GM19452 (cell line): ENCODE measurements around the gene LTBR.

ENCODE experiments used
- ATAC-seq: cut with Tn5 transposase; IDR thresholded peaks from one replicate; pipeline ENCODE4 v1.9.1; 2021; ENCODE audit not compliant: unreplicated experiment

The LTBR gene

DNA sequence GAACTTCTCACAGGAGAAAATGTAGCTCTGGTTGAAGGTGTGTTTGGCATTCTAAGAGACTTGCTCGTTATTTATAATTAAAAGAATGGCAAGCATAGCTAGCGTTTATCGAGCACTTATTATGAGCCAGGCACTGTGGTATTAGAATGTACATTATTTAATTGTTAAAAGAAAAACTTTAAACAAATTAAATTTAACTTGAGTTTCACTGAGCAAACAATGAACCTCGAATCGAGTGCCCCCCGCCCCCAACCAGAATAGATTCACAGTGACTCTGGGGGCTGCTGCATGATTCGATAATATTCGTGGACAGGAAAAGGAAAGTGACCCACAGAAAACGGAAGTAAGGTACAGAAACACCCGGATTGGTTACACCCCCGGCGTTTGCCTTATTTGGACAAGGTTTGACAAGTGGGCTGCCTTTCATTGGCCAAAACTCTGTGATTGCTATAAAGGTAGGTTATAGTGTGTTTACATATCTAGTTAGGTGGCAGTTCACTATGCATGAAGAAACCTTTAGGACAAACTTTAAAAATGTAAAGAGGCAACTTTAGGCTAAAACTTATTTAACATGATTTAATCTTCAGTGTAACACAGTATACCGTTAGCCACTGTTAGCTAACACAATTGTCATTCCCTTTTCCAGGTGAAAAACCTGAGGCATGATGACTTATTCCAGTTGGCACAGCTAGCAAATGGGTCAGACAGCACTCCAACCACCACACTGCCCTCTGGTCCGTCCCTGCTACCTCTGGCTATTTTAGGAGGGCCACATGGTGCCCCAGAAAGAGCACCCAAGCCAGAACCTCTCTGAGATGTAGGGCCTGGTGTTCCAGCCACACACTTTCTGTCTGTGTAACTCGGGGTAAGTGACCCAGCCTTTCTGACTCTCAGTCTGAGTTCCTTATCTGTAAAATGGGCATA lies 15.7 kb upstream of the LTBR start:
- no peak for ATAC-seq

DNA sequence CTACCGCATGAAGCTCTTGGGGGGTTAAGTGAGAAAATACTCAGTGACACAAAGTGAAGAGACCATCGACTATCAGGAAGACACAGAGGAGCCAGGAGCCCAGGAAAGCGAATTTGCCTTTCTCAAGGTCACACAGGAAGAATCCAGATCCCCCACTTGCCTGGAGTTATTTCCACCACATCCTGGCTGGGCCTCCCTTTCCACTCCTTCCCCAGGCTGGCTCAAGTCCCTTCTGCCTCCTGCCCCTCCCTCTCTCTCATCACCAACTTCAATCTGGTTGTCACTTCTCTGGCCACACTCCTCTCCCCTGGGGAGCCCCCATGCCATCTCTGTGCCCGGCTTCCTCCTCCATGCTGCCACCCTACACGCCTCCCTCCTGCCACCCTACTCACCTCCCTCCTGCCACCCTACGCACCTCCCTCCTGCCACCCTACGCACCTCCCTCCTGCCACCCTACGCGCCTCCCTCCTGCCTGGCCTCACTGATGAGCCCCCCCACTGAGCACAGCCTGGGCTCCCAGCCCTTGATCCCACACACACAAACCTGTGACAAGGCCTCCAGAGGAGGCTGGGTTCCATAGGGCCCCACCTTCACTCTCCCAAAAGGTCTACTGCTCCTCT lies 14.9 kb upstream of the LTBR start:
- no peak for ATAC-seq

DNA sequence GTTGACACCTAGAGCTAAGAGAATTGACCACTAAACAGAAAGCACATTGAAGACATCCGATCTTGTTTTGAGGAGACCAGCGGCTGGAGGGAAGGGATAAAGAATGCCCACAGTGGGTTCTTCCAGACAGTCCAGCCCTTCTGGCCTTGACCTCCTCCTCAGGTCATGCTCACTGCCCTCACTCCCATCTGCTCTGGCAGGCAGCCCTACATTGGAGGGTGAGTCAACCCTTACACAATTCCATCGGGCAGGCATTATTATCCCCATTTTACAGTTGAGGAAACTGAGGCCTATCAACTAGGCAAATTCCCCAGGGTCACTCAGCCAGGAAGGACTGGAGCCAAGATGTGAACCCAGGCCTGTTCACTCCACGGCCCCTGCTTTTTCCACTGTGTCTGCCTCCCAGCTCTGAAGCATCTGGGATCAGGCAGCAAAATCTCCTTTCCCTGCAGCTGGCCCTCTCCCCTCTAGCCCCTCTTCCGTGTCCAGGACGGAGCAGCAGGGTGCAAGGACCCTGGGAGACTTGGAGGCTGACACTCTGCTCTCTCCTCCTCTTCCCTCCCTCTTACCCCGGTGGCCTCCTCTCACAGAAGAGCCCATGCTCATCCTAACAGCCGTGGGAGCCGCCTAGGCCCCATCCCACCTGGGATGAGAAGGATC lies 13.9 kb upstream of the LTBR start:
- no peak for ATAC-seq

DNA sequence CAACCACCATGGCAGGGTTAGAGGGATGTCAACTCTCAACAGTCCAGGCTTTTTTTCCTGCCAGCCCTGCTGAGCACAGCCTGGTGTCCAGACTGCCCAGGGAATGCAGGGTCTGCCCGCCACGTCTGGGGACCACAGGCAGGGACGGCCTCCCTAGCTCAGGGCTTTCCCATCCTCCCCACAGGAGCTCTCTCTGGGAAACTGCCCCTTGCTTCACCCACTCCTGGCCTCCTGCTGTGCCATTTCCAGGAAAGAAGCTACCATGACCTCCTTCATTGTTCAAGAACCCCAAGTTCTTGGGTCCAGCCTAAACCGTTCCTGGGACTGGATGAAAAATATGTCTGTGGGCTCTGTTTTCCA lies 13.4 kb upstream of the LTBR start:
- no peak for ATAC-seq

DNA sequence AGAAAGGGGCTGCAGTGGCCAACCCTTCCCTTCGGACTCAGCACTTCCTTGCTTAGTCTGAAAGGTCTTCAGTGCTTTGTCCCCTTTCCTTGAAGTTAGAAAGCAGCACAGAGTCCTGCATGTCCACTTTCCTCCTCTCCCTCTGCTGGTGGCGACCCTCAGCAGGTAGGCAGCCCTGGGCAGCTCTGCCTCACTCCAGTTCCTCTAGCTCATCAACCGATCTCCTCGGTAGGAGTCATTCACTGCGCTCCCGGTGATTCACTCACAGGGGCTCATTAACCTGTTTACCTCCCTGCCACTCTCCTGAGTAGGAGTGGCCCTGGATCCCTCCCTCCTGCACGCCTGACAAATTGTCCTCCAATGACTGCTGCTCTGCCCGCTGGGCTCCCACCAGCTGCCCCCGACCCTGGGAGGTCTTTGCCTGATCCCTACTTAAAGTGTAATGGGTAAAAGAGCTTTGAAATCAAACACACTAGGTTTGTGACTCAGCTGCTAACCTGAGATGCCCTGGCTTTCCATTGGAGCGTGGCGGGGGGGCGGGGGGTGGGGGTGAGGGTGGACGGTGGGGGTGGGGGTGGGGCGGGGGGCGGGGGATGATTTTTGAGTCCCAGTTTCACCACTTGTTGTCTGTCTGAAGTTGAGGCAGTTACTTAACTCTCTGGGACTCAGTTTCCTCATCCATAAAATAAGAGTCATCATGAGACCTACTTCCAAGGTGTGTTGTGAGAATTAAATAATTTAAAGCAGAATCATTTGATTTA lies 12.8 kb upstream of the LTBR start:
- ATAC-seq, result no peak

DNA sequence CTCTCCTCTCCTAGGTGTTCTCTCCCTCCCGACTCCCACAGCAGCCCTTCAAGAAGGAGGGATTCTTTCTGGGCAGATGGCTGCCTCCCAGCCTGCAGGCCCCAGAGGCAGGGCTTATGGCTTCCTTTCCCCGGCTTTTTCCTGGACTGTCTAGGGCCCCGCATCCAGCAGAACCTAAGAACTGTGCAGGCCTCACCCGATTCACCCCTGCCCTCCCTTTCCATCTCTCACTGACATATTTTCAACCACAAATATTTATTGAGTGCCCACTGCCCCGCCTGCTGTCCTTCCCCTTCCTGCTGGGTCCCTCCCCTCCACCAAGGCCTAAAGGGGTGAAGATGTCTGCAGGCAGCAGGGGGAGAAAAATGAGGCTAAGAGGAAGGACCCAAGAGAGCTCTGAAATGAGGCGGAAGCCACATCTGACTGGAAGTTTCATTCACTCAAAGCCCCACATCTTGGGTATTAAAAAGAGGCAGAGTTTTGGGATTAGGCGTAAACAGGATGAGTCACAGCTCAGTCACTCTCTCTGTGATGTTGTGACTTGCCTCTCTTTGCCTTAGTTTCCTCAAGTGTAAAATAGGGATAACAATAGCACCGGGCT lies 11.5 kb upstream of the LTBR start:
- ATAC-seq, result no peak

DNA sequence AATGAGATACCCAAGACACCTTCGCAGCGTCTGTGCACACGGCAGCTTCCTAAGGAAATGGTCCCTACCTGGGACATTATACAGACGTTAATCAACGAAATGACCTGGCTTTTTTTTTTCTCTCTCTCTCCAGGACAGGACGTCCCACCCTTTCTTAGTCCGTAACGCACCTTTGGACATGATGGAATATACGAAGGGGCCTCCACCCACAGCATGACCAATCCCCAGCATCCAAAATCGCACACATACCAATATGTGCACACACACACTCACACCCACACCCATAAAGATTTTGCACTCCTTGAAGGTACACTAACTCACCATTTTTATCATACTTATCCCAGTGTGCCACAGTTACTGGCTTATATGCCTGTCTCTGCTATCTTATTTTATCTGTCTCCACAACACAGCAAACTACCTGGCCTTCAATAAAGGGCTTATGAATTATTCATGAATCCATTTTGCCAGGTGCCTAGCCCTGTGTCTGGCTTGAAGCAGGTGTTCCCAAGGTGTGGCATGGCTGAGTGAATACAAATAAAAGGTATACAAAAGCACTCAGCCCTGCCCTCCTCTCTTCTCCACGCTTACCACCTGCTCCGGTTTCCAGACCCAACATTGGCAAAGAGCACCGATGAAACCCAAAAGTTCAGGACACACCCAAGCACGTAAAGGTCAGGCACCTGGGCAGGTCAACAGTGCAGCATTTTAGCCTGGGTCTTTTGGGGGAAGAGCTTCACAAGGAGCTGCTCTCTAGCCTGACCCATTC lies 10.8 kb upstream of the LTBR start:
- no peak for ATAC-seq

DNA sequence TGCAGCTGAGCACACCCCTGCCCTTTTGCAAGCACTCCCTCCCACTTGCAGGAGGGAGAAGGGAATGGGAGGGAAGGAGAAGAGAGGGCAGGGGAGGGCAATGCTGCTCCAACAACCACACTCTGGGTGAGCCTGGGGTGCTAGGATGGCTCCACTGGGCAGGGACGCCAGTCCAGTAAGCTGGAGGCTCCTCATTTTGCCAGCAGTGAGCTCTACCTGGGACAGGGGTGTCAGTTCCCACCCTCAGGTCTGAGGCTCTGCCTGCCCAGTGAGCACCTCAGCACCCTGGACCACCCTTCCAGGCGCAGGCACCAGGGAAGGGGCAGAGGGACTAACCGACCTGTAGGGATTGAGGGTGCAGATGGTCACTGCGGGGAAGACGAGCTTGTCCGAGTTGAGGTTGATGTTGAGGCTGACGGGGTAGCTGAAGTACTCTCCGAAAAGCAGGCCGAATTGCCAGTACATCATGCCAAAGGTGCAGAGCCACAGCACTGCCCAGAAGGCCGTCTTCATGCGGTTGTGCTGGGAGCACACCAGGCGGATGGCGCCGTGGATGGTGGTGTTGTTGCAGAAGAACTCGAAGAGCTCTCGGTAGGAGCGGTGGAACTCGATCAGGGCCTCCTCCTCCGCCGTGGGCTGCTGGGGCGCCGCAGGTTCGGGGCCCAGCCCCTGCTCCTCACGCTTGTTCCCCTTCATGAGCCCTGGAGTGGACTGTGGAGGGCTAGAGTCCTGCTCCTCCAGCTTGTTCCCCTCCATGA lies 9.8 kb upstream of the LTBR start:
- no peak for ATAC-seq

DNA sequence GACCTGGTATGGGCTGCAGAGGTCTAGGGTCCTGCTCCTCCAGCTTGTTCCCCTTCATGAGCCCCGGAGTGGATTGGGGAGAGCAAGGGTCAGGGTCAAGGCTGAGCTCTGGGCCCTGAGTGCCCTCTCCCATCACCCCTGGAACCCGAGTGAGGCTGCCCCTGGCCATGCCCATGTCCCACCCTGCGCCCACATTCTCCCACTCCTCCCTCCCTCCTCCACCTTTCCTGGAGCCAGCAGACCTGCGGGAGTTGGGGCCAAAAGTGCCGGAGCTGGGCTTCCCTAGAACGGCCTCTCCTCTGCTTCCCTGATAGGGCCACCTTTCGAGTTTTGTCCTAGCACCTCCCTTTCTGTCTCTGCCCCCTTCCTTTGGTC lies 9.2 kb upstream of the LTBR start:
- no peak for ATAC-seq

DNA sequence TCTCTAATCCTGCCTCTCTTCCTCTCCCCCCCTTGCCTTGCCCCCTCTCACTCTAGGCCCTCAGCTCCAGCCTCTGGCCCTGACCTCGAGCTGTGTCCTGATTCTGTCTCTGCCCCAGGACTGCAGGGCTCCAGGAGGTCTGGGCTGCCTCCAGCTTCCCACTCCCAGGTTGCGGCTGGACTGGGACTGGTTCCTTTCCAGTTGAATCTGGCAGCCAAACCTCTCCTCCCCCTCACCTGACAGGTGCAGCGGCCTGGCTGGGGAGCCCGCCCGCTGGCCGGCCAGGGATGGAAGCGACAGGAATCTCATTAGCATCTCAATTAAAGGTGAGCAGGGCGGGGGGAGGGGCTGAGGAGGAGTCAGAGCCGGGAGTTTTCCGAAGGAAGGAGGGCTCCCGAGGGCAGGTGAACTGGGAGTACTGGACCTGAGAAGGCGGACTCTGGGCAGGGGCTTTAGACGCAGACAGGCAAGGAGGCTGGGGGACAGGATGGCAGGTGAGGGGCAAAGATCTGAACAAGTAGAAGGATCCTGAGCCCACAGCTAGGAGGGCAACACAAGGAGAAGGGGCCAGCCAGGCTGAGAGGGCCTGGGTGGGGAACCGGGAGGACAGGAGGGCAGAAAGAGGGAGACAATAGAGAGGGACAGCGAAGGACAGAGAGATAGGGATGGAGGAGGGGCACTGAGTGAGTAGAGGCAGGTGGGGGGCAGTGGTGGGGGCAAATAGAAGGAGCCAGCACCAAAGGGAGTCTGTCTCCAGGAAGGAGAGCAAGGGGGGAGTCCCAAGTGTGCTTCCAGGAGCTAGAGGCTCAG lies 8.5 kb upstream of the LTBR start, which contains the start of gene SCNN1A:
Gene SCNN1A (minus strand): TSS at position 295 of the 810 bp plus-strand sequence. CDS start 780 bp downstream, outside the sequence.
- ATAC-seq, result no peak

DNA sequence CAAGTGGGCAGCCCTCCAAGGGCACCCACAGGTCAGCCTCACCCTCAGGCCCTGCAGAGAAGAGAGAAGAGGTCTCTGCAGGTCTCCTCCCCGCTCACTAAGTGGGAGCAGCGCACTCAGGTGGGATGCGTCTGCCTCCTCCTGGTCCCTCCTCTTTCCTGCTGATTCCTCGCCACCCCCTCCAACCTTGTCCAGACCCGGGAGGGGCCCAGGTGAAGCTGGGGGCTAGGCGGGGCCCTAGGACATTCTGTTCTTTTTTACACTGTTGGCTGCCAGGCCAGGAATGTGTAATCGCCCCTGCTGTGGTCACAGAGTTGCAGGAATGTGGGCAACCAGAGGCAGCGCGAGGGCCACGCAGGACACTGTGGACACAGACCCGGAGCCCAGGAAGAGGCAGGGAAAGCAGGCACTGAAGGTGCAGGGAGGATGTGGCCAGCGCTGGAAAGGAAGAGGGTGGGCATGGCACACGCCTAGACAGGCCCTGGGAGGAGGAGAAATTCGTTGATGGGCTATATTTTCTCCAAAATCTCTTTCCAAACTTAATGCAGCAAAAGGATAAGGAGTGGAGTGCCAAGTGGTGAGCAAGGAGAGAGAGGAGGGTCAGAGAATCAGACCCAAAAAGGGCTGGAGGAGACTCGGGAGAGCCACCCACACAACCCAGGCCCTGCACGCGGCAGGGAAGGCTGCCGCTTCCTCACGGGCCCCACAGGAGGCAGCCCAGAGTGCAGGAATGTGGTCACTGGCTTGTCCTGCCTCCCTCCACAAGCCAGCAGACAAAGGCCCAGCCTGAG lies 7.7 kb upstream of the LTBR start:
- ATAC-seq, result no peak

DNA sequence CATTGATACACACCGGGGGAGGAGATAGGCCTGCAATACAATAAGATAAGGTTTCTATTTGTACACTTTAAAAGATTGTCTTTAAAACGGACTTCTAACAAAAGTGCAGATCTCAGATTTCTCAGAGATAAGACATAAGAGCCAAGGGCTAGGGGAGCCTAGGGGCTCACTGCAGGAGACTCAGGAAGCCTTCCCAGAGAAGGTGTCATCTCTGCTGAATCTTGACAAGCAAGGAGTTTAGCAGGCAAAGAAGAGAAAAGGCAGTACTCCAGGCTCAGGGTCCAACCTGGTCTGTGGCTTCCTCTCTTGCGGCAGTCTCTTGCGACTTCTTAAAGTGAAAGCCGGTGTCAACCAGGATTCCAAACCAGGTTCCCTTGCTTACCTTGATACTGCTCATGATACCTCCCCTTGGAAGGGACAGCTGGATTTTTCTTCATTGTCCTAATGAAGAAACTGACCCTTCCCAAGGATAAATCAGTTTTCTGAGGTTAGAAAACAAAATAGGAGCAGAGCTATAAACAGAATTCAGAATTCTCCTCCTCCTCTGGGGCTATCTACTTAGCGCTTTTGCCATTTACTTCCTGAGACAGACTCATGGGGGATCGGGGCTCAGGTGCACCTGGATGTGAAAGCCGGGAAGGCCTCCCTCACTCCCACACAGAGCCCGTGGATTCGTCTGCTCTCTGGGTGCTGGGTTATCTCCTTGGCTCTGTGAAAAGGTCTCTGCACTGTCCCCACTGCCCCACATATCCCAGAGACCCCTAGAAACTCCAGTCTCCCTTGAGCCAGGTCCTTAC lies 6.9 kb upstream of the LTBR start:
- ATAC-seq, result no peak

DNA sequence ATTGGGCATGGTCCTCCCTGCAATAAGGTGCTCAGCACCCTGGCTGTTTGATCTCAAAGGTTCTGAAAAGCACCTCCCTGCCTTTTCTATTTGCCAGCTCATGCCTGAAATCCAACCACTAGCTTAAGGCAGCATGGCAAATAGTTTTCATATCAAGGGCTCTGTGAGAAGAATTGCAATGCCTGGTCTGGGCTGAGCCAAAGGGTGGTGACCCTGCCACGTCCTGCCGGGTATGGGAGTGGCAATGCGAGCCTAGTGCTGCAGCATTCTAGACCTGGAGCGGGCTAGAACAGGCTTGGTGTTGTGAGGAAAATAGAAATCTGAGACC lies 6.3 kb upstream of the LTBR start:
- no peak for ATAC-seq

DNA sequence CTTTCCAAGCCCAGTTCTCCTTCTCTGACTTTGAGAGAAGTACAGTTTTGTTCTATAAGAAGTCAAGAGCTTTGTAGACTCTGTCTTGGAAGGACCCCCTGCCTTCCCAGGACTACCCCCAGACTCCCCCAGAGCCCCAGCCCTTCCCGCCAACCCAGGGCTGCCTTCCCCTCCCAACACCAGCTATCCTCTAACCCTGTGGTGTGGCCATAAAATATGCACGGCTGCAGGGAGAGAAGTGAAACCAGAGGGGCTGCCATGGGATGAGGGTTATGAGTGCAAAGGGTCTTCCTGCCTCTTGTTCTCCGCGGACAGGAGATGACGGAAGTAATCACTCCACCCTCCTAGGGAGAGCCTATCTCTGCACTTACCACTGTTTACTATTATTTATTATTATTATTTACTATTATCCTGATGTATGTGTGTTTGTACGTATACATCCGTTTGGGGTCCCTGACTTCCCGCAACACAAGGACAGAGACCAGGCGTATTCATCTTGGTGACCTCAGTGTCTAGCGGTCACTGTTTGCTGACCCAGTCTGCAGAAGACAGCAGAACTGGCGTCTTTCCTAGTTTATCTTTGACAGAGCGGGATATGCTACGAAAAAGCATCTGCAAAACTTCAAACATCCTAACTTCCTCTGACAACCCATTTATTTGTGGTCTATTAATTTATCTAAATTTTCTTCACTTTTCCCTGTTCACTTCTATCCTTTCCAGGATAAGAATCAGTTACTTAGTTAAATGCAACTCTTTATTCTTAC lies 5.1 kb upstream of the LTBR start:
- no peak for ATAC-seq

DNA sequence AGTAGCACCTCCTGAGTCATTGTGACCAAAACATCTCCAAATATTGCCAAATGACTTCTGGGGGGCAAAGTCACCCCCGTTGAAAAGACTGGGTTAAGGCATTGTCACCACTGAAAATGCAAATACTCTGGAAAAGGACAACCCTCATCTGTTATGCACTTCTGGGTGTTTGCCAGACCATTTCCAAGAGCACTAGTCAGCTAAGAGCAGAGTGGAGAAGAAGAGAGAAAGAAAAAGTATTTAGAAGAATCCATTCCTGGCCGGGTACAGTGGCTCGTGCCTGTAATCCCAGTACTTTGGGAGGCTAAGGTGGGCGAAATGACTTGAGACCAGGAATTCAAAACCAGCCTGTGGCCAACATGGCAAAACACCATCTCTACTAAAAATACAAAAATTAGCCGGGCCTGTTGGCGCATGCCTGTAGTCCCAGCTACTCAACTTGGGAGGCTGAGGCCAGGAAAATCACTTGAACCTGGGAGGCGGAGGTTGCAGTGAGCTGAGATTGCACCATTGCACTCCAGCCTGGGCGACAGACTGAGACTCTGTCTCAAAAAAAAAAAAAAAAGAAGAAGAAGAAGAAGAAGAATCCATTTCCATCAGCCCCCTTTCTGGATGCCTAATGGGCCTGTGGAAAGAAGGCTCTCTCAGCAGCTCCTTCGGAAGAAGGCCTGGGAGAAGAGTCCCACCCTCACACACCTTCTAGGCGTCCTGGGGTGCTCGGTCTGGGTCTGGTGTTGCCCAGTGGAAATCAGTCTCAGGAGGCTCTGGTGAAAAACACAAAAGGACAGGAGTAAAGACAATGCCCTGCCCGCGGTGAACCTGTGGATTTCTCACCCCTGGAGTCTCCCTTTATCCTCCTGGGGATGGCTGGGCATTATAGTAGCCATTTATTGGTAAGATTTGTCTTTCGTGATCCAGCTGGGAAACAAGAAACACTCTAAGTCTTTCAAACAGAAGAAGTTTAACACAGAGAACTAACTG lies 3.5 kb upstream of the LTBR start:
- ATAC-seq, result no peak
